Activated CD8-positive, alpha-beta memory T cell treated with anti-CD3 and anti-CD28 coated beads, Interleukin-2, amount 50 U/mL, for 24 hours (primary cell): ENCODE results near the gene PPP3CA.
"Not testable (repeated sequence)": the region's sequence is repeated elsewhere in the genome, so short reads cannot be mapped to it uniquely, and the experiment has no call there.

Source experiments
- DNase-seq: peaks from one replicate; pipeline ENCODE4 v3.0.0-alpha.2; 2020; ENCODE audit errors: extremely low read depth

PPP3CA gene

DNA sequence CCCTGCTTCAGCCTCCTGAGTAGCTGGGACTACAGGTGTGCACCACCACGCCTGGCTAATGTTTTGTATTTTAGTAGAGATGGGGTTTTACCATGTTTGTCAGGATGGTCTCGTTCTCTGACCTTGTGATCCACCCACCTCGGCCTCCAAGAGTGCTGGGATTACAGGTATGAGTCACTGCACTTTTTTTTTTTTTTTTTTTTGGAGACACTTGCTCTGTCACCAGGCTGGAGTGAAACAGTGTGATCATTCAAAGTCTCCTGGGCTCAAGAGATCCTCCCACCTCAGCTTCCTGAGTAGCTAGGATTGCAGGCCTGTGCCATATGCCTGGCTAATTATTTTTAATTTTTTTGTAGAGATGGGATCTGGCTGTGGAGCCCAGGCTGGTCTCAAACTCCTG is 338.8 kb downstream of the PPP3CA start:
- DNase-seq = no peak

DNA sequence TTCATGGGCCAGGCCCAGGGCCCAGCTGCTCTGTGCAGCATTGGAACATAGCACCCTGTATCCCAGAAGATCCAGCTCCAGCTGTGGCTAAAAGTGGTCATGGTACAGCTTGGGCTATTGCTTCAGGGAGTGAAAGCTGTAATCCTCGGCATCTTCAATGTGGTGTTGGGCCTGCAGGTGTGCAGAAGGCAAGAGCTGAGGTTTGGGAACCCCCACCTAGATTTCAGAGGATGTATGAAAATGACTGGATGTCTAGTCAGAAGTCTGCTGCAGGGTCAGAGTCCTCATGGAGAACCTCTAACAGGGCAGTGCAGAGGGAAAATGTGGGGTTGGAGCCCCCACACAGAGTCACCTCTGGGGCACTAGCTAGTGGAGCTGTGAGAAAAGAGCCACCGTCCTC is 341.7 kb downstream of the PPP3CA start:
- no peak for DNase-seq

DNA sequence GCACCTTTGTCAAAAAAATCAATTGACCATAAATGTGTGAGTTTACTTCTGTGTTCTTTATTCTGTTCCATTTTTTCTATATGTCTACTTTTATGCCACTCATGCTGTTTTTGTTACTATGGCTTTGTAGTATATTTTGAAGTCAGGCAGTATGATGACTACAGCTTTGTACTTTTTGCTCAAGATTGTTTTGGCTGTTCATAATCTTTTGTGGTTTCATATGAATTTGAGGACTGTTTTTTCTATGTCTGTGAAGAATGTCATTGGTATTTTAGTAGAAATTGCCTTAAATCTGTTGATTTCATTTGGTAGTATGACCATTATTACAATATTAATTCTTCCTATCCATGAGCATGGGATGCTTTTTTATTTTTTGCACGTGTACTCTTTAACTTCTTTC is 346.8 kb downstream of the PPP3CA start:
- no peak for DNase-seq

DNA sequence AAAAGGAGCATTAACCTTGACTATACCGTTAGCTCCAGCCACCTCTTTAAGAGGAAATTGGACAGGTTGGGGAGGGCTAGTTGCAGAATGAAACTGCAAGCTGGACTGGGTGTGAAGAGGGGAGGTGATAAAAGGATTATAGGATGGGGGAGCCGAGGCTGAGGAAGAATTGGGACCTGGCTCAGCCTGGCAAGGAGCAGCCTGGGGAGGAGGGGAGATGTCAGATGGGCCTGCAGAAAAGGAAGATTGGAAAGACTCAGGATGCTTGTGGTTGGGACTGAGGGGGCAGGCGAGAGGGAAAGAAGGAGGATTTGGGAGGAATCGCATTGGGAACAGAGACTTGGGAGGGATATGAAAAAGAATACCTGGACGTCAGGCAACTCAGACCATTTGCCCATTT is 351.7 kb downstream of the PPP3CA start:
- no peak for DNase-seq

DNA sequence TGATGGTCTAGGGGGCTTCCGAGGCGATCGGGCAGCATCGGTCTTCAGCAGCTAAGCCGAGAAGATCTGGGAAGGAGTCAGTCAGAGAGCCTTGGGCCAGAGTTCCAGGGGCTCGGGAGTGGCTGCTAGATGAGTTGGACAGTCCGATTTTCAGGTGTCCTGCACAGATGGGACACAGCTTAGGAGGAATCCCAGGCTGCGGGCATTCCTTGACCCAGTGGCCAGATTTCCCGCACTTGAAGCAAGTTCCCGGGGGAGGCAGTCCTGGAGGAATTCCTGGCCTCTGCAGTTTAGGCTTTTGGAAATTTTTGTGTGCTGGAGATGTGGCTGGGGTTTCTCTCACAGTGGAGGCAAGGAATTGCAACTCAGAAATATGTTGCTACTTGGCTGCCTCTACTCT is 352.3 kb downstream of the PPP3CA start:
- not testable (repeated sequence) for DNase-seq

DNA sequence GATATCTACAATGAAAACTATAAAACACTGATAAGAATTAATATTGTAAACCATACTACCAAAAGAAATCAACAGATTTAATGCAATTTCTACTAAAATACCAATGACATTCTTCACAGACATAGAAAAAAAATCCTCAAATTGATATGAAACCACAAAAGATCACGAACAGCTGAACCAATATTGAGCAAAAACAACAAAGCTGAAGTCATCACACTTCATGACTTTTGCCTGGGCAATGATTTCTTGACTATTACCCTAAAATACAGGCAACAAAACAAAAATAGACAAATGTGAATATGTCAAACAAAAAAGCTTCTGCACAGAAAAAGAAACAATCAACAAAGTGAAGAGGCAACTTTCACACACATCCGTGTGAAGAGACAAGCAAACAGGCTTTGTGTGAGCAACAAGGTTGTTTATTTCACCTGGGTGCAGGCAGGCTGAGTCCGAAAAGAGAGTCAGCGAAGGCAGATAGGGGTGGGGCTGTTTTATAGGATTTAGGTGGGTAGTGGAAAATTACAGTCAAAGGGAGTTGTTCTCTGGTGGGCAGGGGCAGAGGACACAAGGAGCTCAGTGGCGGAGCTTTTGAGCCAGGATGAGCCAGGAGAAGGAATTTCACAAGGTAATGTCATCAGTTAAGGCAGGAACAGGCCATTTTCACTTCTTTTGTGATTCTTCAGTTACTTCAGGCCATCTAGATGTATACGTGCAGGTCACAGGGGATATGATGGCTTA is 355.8 kb downstream of the PPP3CA start:
- DNase-seq = not testable (repeated sequence)

DNA sequence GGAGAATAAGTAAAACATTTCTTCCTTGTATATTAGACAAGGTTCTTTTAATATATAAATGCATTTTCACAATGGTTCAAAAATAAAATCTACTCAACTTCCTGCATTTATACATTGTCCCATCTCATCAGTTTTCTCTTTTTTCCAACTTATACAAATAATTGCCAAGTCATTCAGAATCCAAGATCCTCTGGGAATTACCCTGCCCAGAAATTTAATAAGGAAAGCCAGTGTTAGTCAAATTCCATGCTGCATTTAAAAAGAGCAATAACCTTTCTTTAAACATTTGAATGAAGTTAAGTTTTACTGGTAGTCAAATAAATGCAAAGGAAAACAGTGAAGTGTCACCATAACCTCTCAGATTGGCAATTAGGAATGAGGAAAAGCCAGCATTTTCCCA is 357.9 kb downstream of the PPP3CA start:
- DNase-seq = no peak

DNA sequence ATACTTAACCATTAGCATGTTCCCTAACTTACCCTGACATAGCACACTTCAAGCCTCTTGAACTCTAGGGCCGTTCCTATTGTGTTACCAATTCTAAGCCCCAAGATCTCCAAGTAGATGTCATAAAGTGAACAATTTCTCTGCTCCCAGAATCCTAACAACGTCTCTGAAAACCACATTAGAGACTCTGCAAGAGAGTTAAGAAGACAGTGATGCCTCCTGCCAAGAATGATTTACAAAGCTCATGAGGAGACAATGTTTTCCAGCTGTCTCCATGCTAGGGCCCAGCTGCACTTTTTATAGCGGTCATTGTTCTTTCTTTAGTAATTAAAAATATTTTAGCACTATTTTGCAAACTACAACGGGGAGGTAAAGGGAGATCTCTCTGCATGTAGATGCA is 358.4 kb downstream of the PPP3CA start:
- DNase-seq = no peak

DNA sequence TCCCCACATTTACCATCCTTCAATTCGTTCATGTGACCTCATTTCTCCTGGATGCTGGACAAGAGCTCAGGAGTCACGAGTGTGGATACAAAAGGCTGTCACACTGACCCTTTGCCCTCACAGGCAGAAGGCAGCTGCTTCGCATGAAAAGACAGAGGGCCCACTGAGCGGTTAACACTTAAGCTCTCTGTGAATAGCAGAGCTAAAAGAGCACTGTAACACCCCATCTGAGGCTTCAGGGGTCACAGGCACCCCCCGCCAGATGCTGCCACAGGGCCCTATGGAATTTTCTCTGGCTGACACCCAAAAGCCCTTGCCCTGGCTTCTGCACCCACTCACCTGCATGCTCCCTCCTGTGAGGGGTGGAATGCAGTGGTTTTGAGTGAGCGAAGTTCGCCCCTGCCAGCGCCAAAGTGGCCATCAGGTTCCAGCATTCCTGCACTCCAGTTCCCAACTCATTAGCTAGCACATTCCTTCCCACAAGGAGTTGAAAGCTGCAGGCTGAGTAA is 360.9 kb downstream of the PPP3CA start:
- DNase-seq = no peak

DNA sequence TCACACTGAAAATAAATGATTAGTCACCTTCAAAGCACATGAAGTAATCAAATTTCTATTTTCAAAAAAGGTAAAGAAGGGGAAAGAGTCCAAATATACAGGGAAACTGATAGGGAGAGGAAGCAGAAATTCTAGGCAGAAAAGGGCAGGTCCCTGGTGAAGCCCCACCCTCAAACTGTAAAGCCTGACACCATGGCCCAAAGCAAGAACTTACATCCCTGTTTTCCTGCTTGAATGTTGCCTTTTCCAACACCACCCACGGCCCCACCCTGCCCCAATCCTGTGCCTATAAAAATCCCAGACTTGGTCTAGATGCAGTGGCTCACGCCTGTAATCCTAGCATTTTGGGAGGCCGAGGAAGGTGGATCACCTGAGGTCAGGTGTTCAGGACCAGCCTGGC is 361.8 kb downstream of the PPP3CA start:
- DNase-seq = no peak

DNA sequence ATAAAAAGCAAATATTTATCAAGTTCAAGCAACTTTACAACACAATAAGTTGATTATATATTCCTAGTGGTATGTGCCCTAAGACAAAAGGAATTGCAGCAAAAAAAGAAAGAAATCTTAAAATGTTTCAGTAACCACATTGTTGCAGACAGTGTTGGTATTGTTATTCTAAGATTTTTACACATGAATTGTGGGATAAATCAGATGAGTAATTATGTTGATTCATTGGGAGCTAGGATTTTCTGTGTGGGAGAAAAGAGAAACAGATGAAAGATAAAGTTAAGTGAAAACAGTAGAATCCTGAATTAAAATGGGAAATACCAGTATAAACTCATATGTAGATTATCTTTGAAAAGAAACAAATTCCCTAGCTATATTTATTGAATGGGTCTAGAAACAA is 362.4 kb downstream of the PPP3CA start:
- DNase-seq = no peak

DNA sequence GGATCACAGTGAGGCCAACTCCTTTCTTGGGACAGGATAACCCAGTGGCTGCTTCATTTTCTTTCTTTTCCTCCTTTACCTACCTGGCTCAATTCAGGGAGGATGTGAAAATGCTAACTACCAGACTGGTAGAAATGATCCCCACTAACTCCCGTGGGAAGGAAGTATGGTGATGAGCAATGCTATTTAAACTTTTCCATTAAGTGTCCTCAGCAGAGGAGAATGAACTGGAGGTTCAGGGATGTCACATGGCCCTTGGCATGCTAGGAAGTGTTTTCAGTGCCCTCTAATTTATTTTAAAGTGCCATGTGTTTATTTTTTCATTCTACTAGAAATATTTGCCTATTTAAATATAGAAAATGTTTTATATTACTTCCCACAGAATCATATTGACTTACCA is 363.9 kb downstream of the PPP3CA start:
- no peak for DNase-seq

DNA sequence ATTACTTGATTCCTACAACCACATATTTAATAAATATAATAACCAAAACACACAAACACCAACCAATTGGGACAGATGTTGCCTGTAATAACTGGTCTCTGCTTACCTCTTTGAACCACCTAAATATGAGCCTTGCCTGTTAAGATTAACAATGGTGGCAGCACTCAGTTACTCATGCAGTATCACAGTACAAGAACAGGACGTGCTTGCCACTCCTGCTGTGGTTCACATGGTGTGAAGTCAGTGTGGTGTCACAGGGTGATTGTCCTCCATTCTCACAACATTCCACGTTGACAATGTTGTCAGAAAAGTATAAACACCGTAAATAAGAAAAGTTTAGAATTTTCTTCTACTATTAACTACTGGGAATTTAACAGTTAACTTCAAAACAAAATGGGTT is 365.0 kb downstream of the PPP3CA start:
- DNase-seq = no peak

DNA sequence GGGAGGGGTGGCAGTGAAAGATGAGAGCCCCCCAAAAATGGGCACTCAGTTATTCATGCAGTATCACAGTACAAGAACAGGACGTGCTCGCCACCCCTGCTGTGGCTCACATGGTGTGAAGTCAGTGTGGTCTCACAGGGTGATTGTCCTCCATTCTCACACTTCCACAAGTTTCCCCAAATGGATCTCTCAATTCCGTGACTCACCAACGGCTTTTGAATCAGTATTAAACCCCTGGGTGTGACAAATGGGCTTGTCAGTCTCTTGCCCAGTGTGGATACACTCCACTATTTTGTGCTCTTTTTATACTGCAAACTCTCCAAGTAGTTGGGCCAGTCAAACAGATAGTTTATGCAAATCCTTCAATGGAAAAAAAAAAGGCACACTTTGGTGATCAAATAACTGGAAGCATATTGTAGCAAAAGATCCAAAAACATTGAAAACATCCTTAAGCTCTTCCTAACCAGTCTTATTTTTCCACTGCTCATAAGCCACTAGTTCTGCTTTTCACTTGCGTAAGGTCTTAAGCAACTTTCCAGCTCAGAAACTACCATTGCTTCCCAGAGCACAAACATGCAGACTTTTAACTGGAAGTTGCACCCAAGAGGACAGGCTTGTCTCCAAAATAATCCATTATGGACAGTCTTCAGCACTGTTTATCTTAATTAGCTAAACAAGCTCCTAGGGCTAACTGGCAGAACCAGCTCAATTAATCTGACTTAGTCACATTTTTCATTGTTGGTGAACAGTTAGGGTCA is 365.7 kb downstream of the PPP3CA start:
- DNase-seq = no peak

DNA sequence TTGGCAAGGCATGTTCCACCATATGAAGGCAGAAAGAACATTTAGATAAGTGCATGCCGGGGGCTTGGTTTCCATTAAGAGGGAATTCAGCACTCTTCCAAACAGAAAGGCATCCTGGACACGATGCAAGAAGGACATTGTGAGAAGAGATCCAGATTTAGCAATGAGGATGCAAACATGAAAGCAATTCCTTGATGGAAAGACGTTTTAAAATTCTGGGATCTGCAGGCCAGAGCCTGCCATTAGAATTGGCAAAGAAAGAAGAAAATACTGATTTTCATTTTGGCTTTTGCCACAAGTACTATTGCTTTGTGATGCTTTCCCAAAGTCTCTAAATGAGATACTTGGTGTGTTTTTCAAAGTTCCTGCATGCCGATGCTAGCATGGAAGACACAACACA is 367.6 kb downstream of the PPP3CA start:
- DNase-seq = no peak

DNA sequence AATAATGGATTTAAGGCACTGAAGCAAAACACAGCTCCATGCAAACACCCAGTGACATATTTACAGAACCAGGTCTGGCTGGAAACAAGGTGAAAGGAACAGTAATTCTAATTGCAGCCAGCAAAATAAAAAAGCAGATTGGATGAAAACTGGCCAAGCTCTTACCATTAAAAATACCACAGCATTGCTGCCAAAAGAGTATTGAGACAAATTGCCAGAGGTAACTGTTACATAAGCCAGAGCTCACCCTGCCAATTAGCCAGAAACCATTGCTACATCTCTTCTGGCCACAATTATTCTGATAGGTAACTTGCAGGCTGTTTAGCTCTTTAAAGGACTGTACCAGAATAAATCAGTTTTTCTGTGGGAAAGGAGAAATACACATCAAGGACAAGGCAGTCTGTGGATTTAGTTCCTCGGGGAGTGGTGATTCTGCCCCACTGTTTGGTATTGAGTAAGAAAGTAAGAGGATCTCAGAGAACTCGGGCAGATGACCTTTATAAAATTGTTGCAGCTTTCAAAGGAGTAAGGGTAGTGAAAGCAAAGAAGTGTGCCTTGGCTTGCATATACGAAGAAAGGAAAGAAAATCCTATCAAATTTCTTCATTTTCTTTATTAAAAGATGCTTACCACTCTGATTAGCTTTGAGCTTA is 369.5 kb downstream of the PPP3CA start:
- no peak for DNase-seq

DNA sequence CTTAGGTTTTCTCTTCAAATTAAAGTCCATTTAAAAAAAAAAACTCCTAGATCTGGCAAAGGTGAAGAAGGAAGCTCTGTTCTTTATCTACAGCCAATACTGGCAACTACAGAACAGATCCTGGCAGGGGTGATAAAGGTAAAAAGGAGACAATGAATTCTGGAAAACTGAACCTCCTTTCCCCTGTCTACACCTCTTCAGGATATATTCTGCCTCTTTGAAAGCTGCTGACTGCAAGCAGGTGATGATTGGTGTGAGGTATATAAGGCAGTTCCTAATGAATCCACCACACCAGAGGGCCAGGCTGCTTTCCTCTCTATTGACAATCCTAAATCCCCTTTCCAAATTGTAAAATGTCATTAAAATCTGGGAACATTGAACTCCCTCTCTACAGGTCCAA is 370.1 kb downstream of the PPP3CA start:
- no peak for DNase-seq
